SK-N-SH treated with all-trans-retinoic acid at 6 μM for 48 hours (cell line): ENCODE results near the gene TMA7.

Experiments
- ARNTL ChIP-seq: fragments of 450-650 bp; formaldehyde crosslinking; IDR thresholded peaks from 2 replicates; pipeline ENCODE4 v1.5.0; 2020; ENCODE audit warnings: low read depth, mild to moderate bottlenecking, moderate library complexity, borderline replicate concordance
- CREB5 ChIP-seq: fragments of 250-450 bp; sonication (Bioruptor Pico); IDR thresholded peaks from 2 replicates; pipeline ENCODE4 v1.5.1; 2020; ENCODE audit warnings: low read depth, mild to moderate bottlenecking, moderate library complexity
- CSRNP3 ChIP-seq: fragments of 250-450 bp; sonication (Bioruptor Pico); IDR thresholded peaks from 2 replicates; pipeline ENCODE4 v1.5.1; 2021; ENCODE audit warnings: mild to moderate bottlenecking, moderate library complexity
- GLIS3 ChIP-seq: fragments of 250-450 bp; sonication (Bioruptor Pico); IDR thresholded peaks from 2 replicates; pipeline ENCODE4 v1.5.0; 2020; ENCODE audit warnings: mild to moderate bottlenecking, moderate library complexity
- PATZ1 ChIP-seq: fragments of 250-450 bp; sonication (Bioruptor Pico); IDR thresholded peaks from 2 replicates; pipeline ENCODE4 v1.8.0; 2020; ENCODE audit warnings: mild to moderate bottlenecking, moderate library complexity, borderline replicate concordance
- PPARA ChIP-seq: fragments of 250-450 bp; sonication (Bioruptor Pico); IDR thresholded peaks from 2 replicates; pipeline ENCODE4 v1.5.0; 2020; ENCODE audit warnings: mild to moderate bottlenecking, borderline replicate concordance
- RARB ChIP-seq: fragments of 250-450 bp; sonication (Bioruptor Pico); IDR thresholded peaks from 2 replicates; pipeline ENCODE4 v1.8.0; 2021; ENCODE audit warnings: mild to moderate bottlenecking, moderate library complexity
- SNAI2 ChIP-seq: fragments of 250-450 bp; sonication (Bioruptor Pico); IDR thresholded peaks from 2 replicates; pipeline ENCODE4 v1.5.0; 2020; ENCODE audit warnings: mild to moderate bottlenecking, moderate library complexity
- TCF4 ChIP-seq: fragments of 250-450 bp; sonication (Bioruptor Pico); IDR thresholded peaks from 2 replicates; pipeline ENCODE4 v1.8.0; 2021; ENCODE audit warnings: mild to moderate bottlenecking, moderate library complexity, borderline replicate concordance
- TOX ChIP-seq: fragments of 250-450 bp; sonication (Bioruptor Pico); IDR thresholded peaks from 2 replicates; pipeline ENCODE4 v1.8.0; 2021; ENCODE audit warnings: mild to moderate bottlenecking, moderate library complexity, borderline replicate concordance
- ZC3H10 ChIP-seq: fragments of 250-450 bp; sonication (Bioruptor Pico); IDR thresholded peaks from 2 replicates; pipeline ENCODE4 v1.5.1; 2021; ENCODE audit warnings: mild to moderate bottlenecking, moderate library complexity
- ZFP3 ChIP-seq: fragments of 250-450 bp; sonication (Bioruptor Pico); IDR thresholded peaks from 2 replicates; pipeline ENCODE4 v1.5.0; 2020; ENCODE audit warnings: mild to moderate bottlenecking, moderate library complexity
- ZFP30 ChIP-seq: fragments of 450-650 bp; formaldehyde crosslinking; IDR thresholded peaks from 2 replicates; pipeline ENCODE4 v1.5.0; 2022; ENCODE audit warnings: mild to moderate bottlenecking, moderate library complexity
- ZNF8 ChIP-seq: fragments of 450-650 bp; formaldehyde crosslinking; IDR thresholded peaks from 2 replicates; pipeline ENCODE4 v1.5.0; 2020; ENCODE audit warnings: mild to moderate bottlenecking, moderate library complexity

GRCh38 chr3:48429960-48430707 lies 9.9 kb upstream of the TMA7 start, which contains the start of gene PLXNB1:
- TF ChIP-seq SNAI2 (CRISPR knock-in tag) (no peak), ZFP3 (CRISPR knock-in tag) (no peak), GLIS3 (CRISPR knock-in tag) (no peak), CSRNP3 (no peak), ZC3H10 (CRISPR knock-in tag) (no peak), ARNTL (CRISPR knock-in tag) (no peak), CREB5 (no peak), ZFP30 (CRISPR knock-in tag) (no peak), PPARA (CRISPR knock-in tag) (no peak), RARB (CRISPR knock-in tag) (no peak), PATZ1 (peak; percentile 70; the same call in 1 of the 2 replicates), TOX (CRISPR knock-in tag) (no peak), TCF4 (CRISPR knock-in tag) (no peak), ZNF8 (no peak)
